ENCODE results near the gene RAPGEFL1.
"Not testable (repeated sequence)": the region's sequence is repeated elsewhere in the genome, so short reads cannot be mapped to it uniquely, and the experiment has no call there.

RAPGEFL1 gene

GRCh38 chr17:40213914-40214313, 36.6 kb downstream of the RAPGEFL1 start:
- H3K9me3 Mint-ChIP-seq; H3K27ac Mint-ChIP-seq; H3K27me3 Mint-ChIP-seq; H3K36me3 Mint-ChIP-seq (ENCODE audit: low read depth); H3K4me3 Mint-ChIP-seq; DNase-seq; ATAC-seq: not testable (repeated sequence)
- peaks cover 13% of the 10 kb centered on the region for H3K4me1 Mint-ChIP-seq

DNA sequence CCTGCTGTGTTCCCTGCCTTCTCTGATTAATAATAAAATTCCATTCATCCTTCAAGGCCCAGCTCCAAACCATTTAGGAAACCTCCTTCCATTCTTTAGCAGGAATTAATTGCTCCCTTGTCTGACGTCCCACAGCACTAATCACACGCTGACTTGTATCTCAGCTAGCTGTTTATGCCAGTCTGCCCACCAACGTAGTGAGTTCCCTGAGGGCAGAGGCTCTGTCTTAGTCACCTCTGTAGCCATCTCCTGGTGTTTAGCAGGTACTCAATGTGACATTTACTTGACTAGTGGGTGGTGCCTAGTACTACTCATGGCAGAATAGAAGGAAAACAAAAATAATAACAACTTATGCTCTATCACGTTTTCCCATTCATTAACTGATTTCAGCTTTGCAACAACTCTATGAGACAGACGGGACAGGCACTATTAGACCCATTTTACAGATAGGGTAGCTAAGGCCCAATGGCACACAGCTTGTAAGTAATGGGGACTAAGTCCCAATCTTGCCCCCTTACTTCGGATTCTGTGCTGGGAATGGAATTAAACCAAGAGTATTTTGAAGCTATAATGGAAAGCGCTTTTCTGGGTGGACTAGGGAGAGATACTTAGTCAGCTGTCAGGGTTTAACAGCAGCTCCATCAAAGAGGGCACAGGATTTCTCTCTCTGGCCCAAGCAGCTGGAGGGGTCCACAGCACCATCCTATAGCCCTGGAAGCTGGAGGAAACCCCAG, 40.9 kb downstream of the RAPGEFL1 start:
- ATAC-seq: peak; percentile 55
- DNase-seq: no peak

GRCh38 chr17:40218740-40219593, 41.7 kb downstream of the RAPGEFL1 start, which contains the start of gene WIPF2:
WIPF2 (plus strand) TSS chr17:40219304; CDS start chr17:40256460, 37,156 bp downstream.
- ATAC-seq: peak; percentile 86
- peak within 1 kb of the TSS; percentile 90 for H3K4me3 Mint-ChIP-seq
- no peaks in the 10 kb centered on the region for H3K9me3 Mint-ChIP-seq

More for the DNA sequence above, 40.9 kb downstream of the RAPGEFL1 start:
- Mint-ChIP-seq H3K27me3 (no peaks in the 10 kb centered on the region), H3K4me3 (peak overlapping the region; percentile 90), H3K9me3 (no peaks in the 10 kb centered on the region), H3K4me1 (peaks cover 31% of the 10 kb centered on the region), H3K27ac (peak overlapping the region; percentile 99), H3K36me3 (ENCODE audit: low read depth) (peaks cover under 1% of the 10 kb centered on the region)

DNA sequence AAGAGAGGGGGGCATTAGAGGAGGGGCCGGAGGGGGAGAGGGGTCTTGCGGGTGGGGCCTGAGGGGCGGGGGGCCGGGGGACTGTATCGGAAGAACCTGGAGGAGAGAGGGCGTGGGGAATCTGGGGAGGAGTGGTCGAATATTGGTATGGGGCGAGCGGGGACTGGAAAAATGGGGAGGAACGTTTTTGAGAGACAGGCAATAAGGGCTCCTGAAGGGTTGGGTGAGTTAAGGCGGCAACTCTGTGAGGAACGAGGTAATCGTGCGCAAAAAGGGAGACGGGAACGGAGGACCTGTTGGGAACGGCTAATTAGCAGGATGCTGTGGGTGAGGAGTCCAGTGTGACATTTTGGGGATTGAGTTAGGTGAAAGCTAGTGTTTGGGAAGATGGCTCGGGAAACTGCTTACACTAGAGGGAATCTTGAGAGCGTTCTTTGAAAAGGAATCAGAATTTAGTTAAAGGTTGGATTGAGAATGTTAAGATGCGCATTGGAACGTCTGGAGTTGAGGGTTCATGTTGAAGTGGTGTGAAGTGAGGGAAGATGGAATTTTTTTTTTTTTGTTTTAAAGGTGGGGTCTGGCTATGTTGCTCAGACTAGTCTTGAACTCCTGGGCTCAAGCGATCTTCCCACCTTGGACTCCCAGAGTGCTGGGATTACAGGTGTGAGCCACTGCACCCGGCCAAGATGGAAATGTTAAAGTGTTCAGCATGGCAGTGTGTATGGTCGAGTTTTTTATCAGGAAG, 42.5 kb downstream of the RAPGEFL1 start:
- DNase-seq (peak; percentile 44), ATAC-seq (peak; percentile 22)
- Mint-ChIP-seq H3K4me1 (peaks cover 37% of the 10 kb centered on the region), H3K27me3 (no peaks in the 10 kb centered on the region), H3K9me3 (no peaks in the 10 kb centered on the region), H3K4me3 (peak overlapping the region; percentile 90), H3K36me3 (ENCODE audit: low read depth) (peaks cover 6% of the 10 kb centered on the region), H3K27ac (peak overlapping the region; percentile 99)

More at GRCh38 chr17:40218740-40219593, 41.7 kb downstream of the RAPGEFL1 start, which contains the start of gene WIPF2:
- Mint-ChIP-seq H3K36me3 (ENCODE audit: low read depth) (peaks cover 2% of the 10 kb centered on the region), H3K4me1 (peaks cover 33% of the 10 kb centered on the region), H3K27ac (peak within 1 kb of the TSS; percentile 99), H3K27me3 (no peaks in the 10 kb centered on the region)
- peak; percentile 98 for DNase-seq

GRCh38 chr17:40224718-40225550, 47.7 kb downstream of the RAPGEFL1 start:
- no peaks in the 10 kb centered on the region for H3K9me3 Mint-ChIP-seq
- H3K27ac Mint-ChIP-seq: peak overlapping the region; percentile 10
- no peaks in the 10 kb centered on the region for H3K27me3 Mint-ChIP-seq
- H3K4me1 Mint-ChIP-seq: peaks cover 28% of the 10 kb centered on the region
- no peak overlapping the region for H3K4me3 Mint-ChIP-seq
- DNase-seq: no peak
- ATAC-seq: no peak
- peaks cover 14% of the 10 kb centered on the region for H3K36me3 Mint-ChIP-seq (ENCODE audit: low read depth)

- H3K27ac Mint-ChIP-seq, H3K27me3 Mint-ChIP-seq, H3K9me3 Mint-ChIP-seq, H3K4me3 Mint-ChIP-seq, ATAC-seq, DNase-seq: not testable (repeated sequence)
- H3K4me1 Mint-ChIP-seq: peaks cover 17% of the 10 kb centered on the region
- H3K36me3 Mint-ChIP-seq (ENCODE audit: low read depth): peaks cover 25% of the 10 kb centered on the region
These were observed 51.9 kb downstream of the RAPGEFL1 start for GRCh38 chr17:40229146-40229545.

GRCh38 chr17:40230670-40231069, 53.4 kb downstream of the RAPGEFL1 start:
- ATAC-seq (no peak), DNase-seq (no peak)
- no peak overlapping the region for H3K27ac Mint-ChIP-seq
- no peaks in the 10 kb centered on the region for H3K27me3 Mint-ChIP-seq
- peaks cover 25% of the 10 kb centered on the region for H3K36me3 Mint-ChIP-seq (ENCODE audit: low read depth)
- H3K4me1 Mint-ChIP-seq: peaks cover 10% of the 10 kb centered on the region
- H3K9me3 Mint-ChIP-seq: no peaks in the 10 kb centered on the region
- no peak overlapping the region for H3K4me3 Mint-ChIP-seq

DNA sequence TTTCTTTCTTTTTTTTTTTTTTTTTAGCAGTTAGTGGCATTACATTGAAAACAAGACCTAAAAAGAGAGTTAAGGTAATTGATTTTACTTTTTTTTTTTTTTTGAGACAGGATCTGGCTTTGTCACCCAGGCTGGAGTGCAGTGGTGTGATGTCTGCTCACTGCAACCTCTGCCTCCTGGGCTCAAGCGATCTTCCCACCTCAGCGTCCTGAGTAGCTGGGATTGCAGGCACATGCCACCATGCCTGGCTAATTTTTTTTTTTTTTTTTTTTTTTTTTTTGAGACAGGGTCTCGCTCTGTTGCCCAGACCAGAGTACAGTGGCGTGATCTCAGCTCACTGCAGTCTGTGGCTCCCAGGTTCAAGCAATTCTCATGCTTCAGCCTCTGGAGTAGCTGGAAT, 54.7 kb downstream of the RAPGEFL1 start:
- not testable (repeated sequence) for H3K27ac Mint-ChIP-seq, ATAC-seq, H3K4me3 Mint-ChIP-seq, DNase-seq, H3K9me3 Mint-ChIP-seq, H3K27me3 Mint-ChIP-seq
- H3K4me1 Mint-ChIP-seq: peaks cover 11% of the 10 kb centered on the region
- H3K36me3 Mint-ChIP-seq (ENCODE audit: low read depth): peaks cover 25% of the 10 kb centered on the region

DNA sequence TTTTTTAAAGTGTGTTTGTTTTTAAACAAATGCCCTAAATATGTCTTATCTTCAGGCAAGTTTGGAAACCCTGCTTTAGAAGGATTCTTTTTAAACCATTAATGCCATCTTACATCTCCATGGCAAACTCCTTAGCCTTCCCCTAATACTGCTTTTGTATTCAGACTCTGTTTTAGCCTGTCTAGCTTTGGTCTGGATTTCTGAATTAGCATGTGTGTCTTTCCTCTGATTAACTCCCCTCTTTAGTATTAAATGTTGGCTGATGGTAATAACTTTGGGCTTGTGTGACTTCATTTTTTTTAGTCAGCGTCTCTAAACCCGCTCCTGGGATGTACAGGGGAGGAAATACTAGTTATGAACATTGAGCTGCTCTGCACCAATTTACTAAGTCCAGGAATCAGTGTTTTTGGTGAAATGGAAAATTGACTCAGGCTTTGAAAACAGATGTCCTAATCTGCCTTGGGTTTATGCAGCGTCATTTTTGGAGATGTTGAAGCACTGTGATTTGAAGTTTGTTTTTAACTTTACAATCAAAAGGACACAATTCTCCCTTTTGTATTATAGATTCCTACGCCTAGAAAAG, 64.1 kb downstream of the RAPGEFL1 start:
- ATAC-seq (no peak), DNase-seq (no peak)
- H3K27me3 Mint-ChIP-seq: no peaks in the 10 kb centered on the region
- H3K9me3 Mint-ChIP-seq: no peaks in the 10 kb centered on the region
- no peak overlapping the region for H3K27ac Mint-ChIP-seq
- H3K36me3 Mint-ChIP-seq (ENCODE audit: low read depth): no peaks in the 10 kb centered on the region
- H3K4me1 Mint-ChIP-seq: peaks cover 18% of the 10 kb centered on the region
- H3K4me3 Mint-ChIP-seq: no peak overlapping the region

DNA sequence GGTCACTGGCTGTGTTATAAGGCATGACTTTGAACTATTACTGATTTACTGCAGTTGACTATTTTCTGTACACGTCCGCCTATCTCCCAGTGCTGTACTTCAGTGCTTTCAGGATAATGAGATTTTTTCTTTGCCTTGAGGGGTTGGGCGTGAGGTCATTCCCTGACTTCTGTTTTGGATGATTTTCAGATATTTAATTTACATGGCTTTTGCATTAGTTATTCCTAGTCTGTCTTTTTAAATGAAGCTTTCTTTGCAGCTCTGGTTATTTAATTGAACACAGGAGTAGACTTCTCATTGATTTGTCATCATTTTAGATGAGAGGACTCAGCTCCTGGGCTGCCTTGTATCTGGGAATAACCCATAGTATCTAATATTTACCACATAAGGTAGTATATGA, 65.5 kb downstream of the RAPGEFL1 start:
- DNase-seq (no peak), ATAC-seq (no peak)
- Mint-ChIP-seq H3K9me3 (no peaks in the 10 kb centered on the region), H3K4me1 (peaks cover 14% of the 10 kb centered on the region), H3K36me3 (ENCODE audit: low read depth) (no peaks in the 10 kb centered on the region), H3K27me3 (no peaks in the 10 kb centered on the region), H3K4me3 (no peak overlapping the region), H3K27ac (peak overlapping the region; percentile 9)

DNA sequence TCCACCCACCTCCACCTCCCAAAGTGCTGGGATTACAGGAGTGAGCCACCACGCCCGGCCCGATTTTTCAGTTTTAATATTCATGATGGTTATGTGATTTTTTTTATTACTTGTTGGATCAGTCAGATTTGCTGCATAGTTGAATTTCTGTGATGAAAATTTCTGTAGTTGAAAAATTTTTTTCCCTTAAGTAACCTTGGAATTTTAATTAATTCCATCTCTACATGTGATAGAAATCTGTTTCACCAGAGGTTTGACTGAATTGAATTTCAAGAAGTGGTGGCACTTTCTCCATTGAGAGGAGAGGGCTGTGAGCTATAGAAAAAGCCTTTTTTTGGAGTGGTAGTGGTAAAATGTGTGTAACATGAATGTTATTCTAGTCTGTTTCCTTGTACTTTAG, 66.5 kb downstream of the RAPGEFL1 start:
- Mint-ChIP-seq H3K4me1 (peaks cover 14% of the 10 kb centered on the region), H3K36me3 (ENCODE audit: low read depth) (no peaks in the 10 kb centered on the region), H3K9me3 (no peaks in the 10 kb centered on the region), H3K27me3 (no peaks in the 10 kb centered on the region), H3K27ac (no peak overlapping the region), H3K4me3 (no peak overlapping the region)
- no peak for DNase-seq
- ATAC-seq: no peak

GRCh38 chr17:40244255-40244654, 67.0 kb downstream of the RAPGEFL1 start:
- no peak for DNase-seq
- Mint-ChIP-seq H3K4me3 (no peak overlapping the region), H3K4me1 (peaks cover 14% of the 10 kb centered on the region), H3K27ac (no peak overlapping the region), H3K36me3 (ENCODE audit: low read depth) (no peaks in the 10 kb centered on the region), H3K27me3 (no peaks in the 10 kb centered on the region), H3K9me3 (no peaks in the 10 kb centered on the region)
- ATAC-seq: no peak
